Measurements from ENCODE around the gene DUS2. TPM values are rescaled to one million over a fixed set of nuclear protein-coding genes. Genes with fewer than 3 reads are reported as not detected.

The DUS2 gene
- total and polyA plus RNA-seq, 9 of the 15 experiments (the other 6 are each of a cell fraction or from before 2014, with no cell fraction given), result 5.8 to 22.5 (median 20.6) TPM

DNA sequence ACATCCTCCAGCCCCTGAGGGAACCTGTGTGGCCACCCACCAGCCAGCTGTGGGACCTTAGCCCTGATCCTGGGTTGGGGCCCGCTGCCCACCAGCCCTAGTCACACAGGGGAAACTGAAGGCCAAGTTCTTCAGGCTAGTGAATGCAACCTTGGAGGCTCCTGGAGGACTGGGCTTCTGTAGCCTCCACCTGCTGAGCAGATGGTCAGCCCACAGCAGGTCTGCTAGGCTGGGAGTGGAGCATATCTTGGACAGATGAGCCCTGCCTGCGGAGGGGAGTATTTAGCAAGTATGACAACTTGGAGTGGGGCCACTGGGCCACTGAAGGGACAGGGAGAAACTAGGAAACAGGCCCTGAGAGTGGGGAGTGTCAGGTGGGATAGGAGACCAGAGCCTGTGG lies 46.9 kb upstream of the DUS2 start (continued):
- TF ChIP-seq, protein P1, sequence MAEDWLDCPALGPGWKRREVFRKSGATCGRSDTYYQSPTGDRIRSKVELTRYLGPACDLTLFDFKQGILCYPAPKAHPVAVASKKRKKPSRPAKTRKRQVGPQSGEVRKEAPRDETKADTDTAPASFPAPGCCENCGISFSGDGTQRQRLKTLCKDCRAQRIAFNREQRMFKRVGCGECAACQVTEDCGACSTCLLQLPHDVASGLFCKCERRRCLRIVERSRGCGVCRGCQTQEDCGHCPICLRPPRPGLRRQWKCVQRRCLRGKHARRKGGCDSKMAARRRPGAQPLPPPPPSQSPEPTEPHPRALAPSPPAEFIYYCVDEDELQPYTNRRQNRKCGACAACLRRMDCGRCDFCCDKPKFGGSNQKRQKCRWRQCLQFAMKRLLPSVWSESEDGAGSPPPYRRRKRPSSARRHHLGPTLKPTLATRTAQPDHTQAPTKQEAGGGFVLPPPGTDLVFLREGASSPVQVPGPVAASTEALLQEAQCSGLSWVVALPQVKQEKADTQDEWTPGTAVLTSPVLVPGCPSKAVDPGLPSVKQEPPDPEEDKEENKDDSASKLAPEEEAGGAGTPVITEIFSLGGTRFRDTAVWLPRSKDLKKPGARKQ (CRISPR knock-in tag; IDR thresholded peaks at IDR 0.05), result no peak
- TF ChIP-seq BMI1 (IDR thresholded peaks at IDR 0.05; ENCODE audit: low read length), result no peak
- TF ChIP-seq, protein P2, sequence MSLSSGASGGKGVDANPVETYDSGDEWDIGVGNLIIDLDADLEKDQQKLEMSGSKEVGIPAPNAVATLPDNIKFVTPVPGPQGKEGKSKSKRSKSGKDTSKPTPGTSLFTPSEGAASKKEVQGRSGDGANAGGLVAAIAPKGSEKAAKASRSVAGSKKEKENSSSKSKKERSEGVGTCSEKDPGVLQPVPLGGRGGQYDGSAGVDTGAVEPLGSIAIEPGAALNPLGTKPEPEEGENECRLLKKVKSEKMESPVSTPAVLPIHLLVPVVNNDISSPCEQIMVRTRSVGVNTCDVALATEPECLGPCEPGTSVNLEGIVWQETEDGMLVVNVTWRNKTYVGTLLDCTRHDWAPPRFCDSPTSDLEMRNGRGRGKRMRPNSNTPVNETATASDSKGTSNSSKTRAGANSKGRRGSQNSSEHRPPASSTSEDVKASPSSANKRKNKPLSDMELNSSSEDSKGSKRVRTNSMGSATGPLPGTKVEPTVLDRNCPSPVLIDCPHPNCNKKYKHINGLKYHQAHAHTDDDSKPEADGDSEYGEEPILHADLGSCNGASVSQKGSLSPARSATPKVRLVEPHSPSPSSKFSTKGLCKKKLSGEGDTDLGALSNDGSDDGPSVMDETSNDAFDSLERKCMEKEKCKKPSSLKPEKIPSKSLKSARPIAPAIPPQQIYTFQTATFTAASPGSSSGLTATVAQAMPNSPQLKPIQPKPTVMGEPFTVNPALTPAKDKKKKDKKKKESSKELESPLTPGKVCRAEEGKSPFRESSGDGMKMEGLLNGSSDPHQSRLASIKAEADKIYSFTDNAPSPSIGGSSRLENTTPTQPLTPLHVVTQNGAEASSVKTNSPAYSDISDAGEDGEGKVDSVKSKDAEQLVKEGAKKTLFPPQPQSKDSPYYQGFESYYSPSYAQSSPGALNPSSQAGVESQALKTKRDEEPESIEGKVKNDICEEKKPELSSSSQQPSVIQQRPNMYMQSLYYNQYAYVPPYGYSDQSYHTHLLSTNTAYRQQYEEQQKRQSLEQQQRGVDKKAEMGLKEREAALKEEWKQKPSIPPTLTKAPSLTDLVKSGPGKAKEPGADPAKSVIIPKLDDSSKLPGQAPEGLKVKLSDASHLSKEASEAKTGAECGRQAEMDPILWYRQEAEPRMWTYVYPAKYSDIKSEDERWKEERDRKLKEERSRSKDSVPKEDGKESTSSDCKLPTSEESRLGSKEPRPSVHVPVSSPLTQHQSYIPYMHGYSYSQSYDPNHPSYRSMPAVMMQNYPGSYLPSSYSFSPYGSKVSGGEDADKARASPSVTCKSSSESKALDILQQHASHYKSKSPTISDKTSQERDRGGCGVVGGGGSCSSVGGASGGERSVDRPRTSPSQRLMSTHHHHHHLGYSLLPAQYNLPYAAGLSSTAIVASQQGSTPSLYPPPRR (CRISPR knock-in tag; IDR thresholded peaks at IDR 0.05; ENCODE audit: borderline replicate concordance), result 0 out of 2 replicates have a peak, but pooled peaks have one; percentile 52

DNA sequence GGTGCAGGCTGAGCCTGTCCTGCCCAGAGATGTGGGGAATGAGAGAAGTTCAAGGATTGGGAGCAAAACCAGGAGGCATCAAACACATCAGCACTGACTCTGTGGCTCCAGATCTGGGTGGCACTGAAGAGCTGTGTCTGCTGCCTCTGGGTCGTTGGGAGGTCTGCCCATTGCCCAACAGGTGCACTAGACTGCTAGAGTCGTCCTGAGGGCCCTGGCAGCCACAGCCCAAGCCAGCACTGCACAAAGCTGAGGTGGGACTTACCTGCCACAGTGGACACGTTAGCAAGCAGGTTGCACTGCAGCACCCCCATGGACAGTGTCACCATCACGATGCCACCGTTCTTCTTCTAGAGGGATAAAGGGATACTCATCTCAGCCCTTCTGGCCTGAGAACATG lies 46.1 kb upstream of the DUS2 start:
- CTCF ChIA-PET (ENCODE audit: low intra/inter-chr PET ratio), result no interaction called here
- no TSS peak for BruUV-seq (replicated peaks)
- POLR2A ChIA-PET, result interaction anchor here (0.7 to 1.1 kb wide), 3 partner anchors 13 to 131 kb away, joined by 3 read pairs; no protein-coding TSS in a partner anchor
- TF ChIP-seq, protein P3, sequence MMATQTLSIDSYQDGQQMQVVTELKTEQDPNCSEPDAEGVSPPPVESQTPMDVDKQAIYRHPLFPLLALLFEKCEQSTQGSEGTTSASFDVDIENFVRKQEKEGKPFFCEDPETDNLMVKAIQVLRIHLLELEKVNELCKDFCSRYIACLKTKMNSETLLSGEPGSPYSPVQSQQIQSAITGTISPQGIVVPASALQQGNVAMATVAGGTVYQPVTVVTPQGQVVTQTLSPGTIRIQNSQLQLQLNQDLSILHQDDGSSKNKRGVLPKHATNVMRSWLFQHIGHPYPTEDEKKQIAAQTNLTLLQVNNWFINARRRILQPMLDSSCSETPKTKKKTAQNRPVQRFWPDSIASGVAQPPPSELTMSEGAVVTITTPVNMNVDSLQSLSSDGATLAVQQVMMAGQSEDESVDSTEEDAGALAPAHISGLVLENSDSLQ (IDR thresholded peaks at IDR 0.05), result no peak
- TF ChIP-seq, protein P4, sequence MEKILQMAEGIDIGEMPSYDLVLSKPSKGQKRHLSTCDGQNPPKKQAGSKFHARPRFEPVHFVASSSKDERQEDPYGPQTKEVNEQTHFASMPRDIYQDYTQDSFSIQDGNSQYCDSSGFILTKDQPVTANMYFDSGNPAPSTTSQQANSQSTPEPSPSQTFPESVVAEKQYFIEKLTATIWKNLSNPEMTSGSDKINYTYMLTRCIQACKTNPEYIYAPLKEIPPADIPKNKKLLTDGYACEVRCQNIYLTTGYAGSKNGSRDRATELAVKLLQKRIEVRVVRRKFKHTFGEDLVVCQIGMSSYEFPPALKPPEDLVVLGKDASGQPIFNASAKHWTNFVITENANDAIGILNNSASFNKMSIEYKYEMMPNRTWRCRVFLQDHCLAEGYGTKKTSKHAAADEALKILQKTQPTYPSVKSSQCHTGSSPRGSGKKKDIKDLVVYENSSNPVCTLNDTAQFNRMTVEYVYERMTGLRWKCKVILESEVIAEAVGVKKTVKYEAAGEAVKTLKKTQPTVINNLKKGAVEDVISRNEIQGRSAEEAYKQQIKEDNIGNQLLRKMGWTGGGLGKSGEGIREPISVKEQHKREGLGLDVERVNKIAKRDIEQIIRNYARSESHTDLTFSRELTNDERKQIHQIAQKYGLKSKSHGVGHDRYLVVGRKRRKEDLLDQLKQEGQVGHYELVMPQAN (IDR thresholded peaks at IDR 0.05; ENCODE audit: borderline replicate concordance), result no peak
- TF ChIP-seq ZNF583 (CRISPR knock-in tag; IDR thresholded peaks at IDR 0.05) (no peak), THRAP3 (IDR thresholded peaks at IDR 0.05; ENCODE audit: borderline replicate concordance) (no peak), NFIC (IDR thresholded peaks at IDR 0.05) (no peak)
- TF ChIP-seq, protein P5, sequence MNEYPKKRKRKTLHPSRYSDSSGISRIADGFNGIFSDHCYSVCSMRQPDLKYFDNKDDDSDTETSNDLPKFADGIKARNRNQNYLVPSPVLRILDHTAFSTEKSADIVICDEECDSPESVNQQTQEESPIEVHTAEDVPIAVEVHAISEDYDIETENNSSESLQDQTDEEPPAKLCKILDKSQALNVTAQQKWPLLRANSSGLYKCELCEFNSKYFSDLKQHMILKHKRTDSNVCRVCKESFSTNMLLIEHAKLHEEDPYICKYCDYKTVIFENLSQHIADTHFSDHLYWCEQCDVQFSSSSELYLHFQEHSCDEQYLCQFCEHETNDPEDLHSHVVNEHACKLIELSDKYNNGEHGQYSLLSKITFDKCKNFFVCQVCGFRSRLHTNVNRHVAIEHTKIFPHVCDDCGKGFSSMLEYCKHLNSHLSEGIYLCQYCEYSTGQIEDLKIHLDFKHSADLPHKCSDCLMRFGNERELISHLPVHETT (CRISPR knock-in tag; conservative IDR thresholded peaks at IDR 0.05 in 1 of 2, IDR thresholded peaks at IDR 0.05 in 1 of 2), result no peak

More for the DNA sequence above, 46.1 kb upstream of the DUS2 start:
- 4% methylated on average over 5 of the region's 5 CpGs for WGBS (ENCODE audit: insufficient coverage, low coverage, missing lambda C conversion rate)
- no peaks in the 10 kb centered on the region for H3K9me3 ChIP-seq (replicated peaks; ENCODE audit: control insufficient read depth, insufficient read depth, low read depth, low read length)
- in situ Hi-C loops (cut with MboI), result no loop called here
- no peak for ATAC-seq
- H3K9me1 ChIP-seq (ENCODE audit: control insufficient read depth, insufficient read depth, low read length), result no peaks in the 10 kb centered on the region
- DNase-seq (ENCODE audit: extremely low read depth in 1 of 4, low spot score in 3 of 4), result no peak
- H3K9ac ChIP-seq (ENCODE audit: insufficient read depth in 1 of 2, low read depth in 2 of 2, low read length in 2 of 2), result peak overlapping the region in 1 of 2 experiments; percentile 75; a peak in 2 of 4 replicates
- H2AFZ ChIP-seq (ENCODE audit: low read depth, low read length), result no peak overlapping the region
- intact Hi-C loops (cut with micrococcal nuclease), result no loop called here
- H3K27me3 ChIP-seq (ENCODE audit: control insufficient read depth in 2 of 2, insufficient read depth in 2 of 2, low read length in 2 of 2), result peaks cover 0 to 4% of the 10 kb centered on the region in 2 experiments; a peak in 1 of 5 replicates
- no peak overlapping the region for H3K4me3 ChIP-seq
- no peak overlapping the region for H3K27ac ChIP-seq (ENCODE audit: extremely low read depth, low read depth, low read length)
- H4K20me1 ChIP-seq (replicated peaks; ENCODE audit: control insufficient read depth, insufficient read depth, low read length), result no peaks in the 10 kb centered on the region
- H3K4me2 ChIP-seq (ENCODE audit: insufficient read depth, low read length), result no peak overlapping the region
- H3K4me1 ChIP-seq (replicated peaks in 1 of 2; ENCODE audit: control insufficient read depth in 2 of 2, insufficient read depth in 2 of 2, low read length in 2 of 2), result peaks cover 0 to 18% of the 10 kb centered on the region in 2 experiments; a peak in 3 of 5 replicates
- H3K79me2 ChIP-seq (ENCODE audit: control insufficient read depth, insufficient read depth, low read length), result no peaks in the 10 kb centered on the region
- no peak for FAIRE-seq
- no peaks in the 10 kb centered on the region for H3K36me3 ChIP-seq (ENCODE audit: control insufficient read depth, insufficient read depth, low read length)
